WTC11 (cell line): Measurements from ENCODE around the gene NPR3. TPM values are rescaled to one million over a fixed set of nuclear protein-coding genes. Genes with fewer than 3 reads are reported as not detected.

Experiments used
- ATAC-seq: fragments of 200-7000 bp; cut with Tn5 transposase; 2 replicates; pipeline ENCODE4 v1.10.0; 2021; ENCODE audit warnings: mild to moderate bottlenecking, moderate library complexity
- CTCF ChIA-PET: fragments of 300-600 bp; sonication (Branson Sonifier 250); formaldehyde crosslinking; loops from one replicate; lab custom pipeline; 2021; ENCODE audit warnings: antibody characterized with exemption; lab: Charles Lee
- POLR2A ChIA-PET: fragments of 350-600 bp; sonication (Branson Sonifier 250); formaldehyde crosslinking; loops from one replicate; lab custom pipeline; 2021; ENCODE audit warnings: antibody characterized with exemption; lab: Charles Lee
- DNase-seq: peaks from one replicate; pipeline ENCODE4 v3.0.0; 2021; ENCODE audit warnings: low spot score
- H3K27ac Mint-ChIP-seq: 2 replicates; pipeline ENCODE4 v1.8.0; 2021; ENCODE audit warnings: mixed read lengths
- H3K27me3 Mint-ChIP-seq: 2 replicates; pipeline ENCODE4 v1.8.0; 2021; ENCODE audit warnings: low read depth, mild to moderate bottlenecking, moderate library complexity, mixed read lengths
- H3K36me3 Mint-ChIP-seq: 2 replicates; pipeline ENCODE4 v1.8.0; 2021; ENCODE audit warnings: mixed read lengths
- H3K4me1 Mint-ChIP-seq: 2 replicates; pipeline ENCODE4 v1.8.0; 2022; ENCODE audit warnings: mixed read lengths
- H3K4me3 Mint-ChIP-seq: 2 replicates; pipeline ENCODE4 v1.8.0; 2021; ENCODE audit warnings: mild to moderate bottlenecking, moderate library complexity, mixed read lengths
- H3K9me3 Mint-ChIP-seq: 2 replicates; pipeline ENCODE4 v1.8.0; 2021; ENCODE audit warnings: mixed read lengths
- ATF1 ChIP-seq: sonication (generic); formaldehyde crosslinking; IDR thresholded peaks from 2 replicates; pipeline ENCODE4 v1.8.1; 2023; ENCODE audit warnings: mild to moderate bottlenecking, moderate library complexity, missing genetic modification reagents
- FOXK1 ChIP-seq: sonication (generic); formaldehyde crosslinking; IDR thresholded peaks from 2 replicates; pipeline ENCODE4 v1.8.0; 2022; ENCODE audit warnings: mild to moderate bottlenecking, moderate library complexity, missing genetic modification reagents
- FOXP1 ChIP-seq: sonication (generic); formaldehyde crosslinking; IDR thresholded peaks from 2 replicates; pipeline ENCODE4 v1.8.0; 2022; ENCODE audit warnings: missing genetic modification reagents, mild to moderate bottlenecking, moderate library complexity, borderline replicate concordance
- GRHL2 ChIP-seq: fragments of 250-450 bp; sonication (Bioruptor Pico); IDR thresholded peaks from 2 replicates; pipeline ENCODE4 v1.8.0; 2022; ENCODE audit warnings: mild to moderate bottlenecking, moderate library complexity; ENCODE audit not compliant: insufficient replicate concordance, severe bottlenecking
- IRF2 ChIP-seq: sonication (generic); formaldehyde crosslinking; IDR thresholded peaks from 2 replicates; pipeline ENCODE4 v1.8.0; 2022; ENCODE audit warnings: low read depth, missing genetic modification reagents, borderline replicate concordance
- JAZF1 ChIP-seq: fragments of 250-450 bp; sonication (Bioruptor Pico); IDR thresholded peaks from 2 replicates; pipeline ENCODE4 v1.9.0; 2021; ENCODE audit warnings: moderate library complexity, mild to moderate bottlenecking, inconsistent platforms
- JUN ChIP-seq: sonication (generic); formaldehyde crosslinking; IDR thresholded peaks from 2 replicates; pipeline ENCODE4 v1.8.0; 2023; ENCODE audit warnings: mild to moderate bottlenecking, missing genetic modification reagents
- MXD4 ChIP-seq: fragments of 250-450 bp; sonication (Bioruptor Pico); IDR thresholded peaks from 2 replicates; pipeline ENCODE4 v1.8.0; 2021; ENCODE audit warnings: mild to moderate bottlenecking, moderate library complexity, borderline replicate concordance
- NFYB ChIP-seq: sonication (generic); formaldehyde crosslinking; conservative IDR thresholded peaks from 2 replicates; pipeline ENCODE4 v1.8.0; 2022; ENCODE audit warnings: low read depth, missing genetic modification reagents
- NR1H2 ChIP-seq: sonication (generic); formaldehyde crosslinking; IDR thresholded peaks from 2 replicates; pipeline ENCODE4 v1.9.0; 2021; ENCODE audit warnings: mild to moderate bottlenecking, moderate library complexity, missing genetic modification reagents
- NR2C2 ChIP-seq: sonication (generic); formaldehyde crosslinking; IDR thresholded peaks from 2 replicates; pipeline ENCODE4 v1.8.0; 2022; ENCODE audit warnings: mild to moderate bottlenecking, missing genetic modification reagents
- OVOL2 ChIP-seq: fragments of 250-450 bp; sonication (Bioruptor Pico); IDR thresholded peaks from 2 replicates; pipeline ENCODE4 v1.9.0; 2021; ENCODE audit warnings: mild to moderate bottlenecking, borderline replicate concordance
- ZBTB21 ChIP-seq: sonication (generic); formaldehyde crosslinking; IDR thresholded peaks from 2 replicates; pipeline ENCODE4 v1.8.1; 2023; ENCODE audit warnings: mild to moderate bottlenecking, missing genetic modification reagents, borderline replicate concordance
- ZNF232 ChIP-seq: sonication (generic); formaldehyde crosslinking; IDR thresholded peaks from 2 replicates; pipeline ENCODE4 v1.8.0; 2022; ENCODE audit warnings: mild to moderate bottlenecking, missing genetic modification reagents
- ZNF317 ChIP-seq: sonication (generic); formaldehyde crosslinking; IDR thresholded peaks from 2 replicates; pipeline ENCODE4 v1.8.1; 2023; ENCODE audit warnings: low read depth, mild to moderate bottlenecking, moderate library complexity, missing genetic modification reagents, borderline replicate concordance
- ZNF423 ChIP-seq: fragments of 250-450 bp; sonication (Bioruptor Pico); IDR thresholded peaks from 2 replicates; pipeline ENCODE4 v2.1.2; 2022; ENCODE audit warnings: mild to moderate bottlenecking, moderate library complexity
- total RNA-seq: library from RNA; stranded (reverse); gene quantifications from 3 replicates; pipeline ENCODE4 v1.2.3, GENCODE V29; 2021
- TF ChIP-seq, protein P1 (sequence below): sonication (generic); formaldehyde crosslinking; IDR thresholded peaks from 2 replicates; pipeline ENCODE4 v1.8.0; 2022; ENCODE audit warnings: mild to moderate bottlenecking, missing genetic modification reagents
- TF ChIP-seq, protein P2 (sequence below): sonication (generic); formaldehyde crosslinking; IDR thresholded peaks from 2 replicates; pipeline ENCODE4 v1.8.1; 2022; ENCODE audit warnings: missing genetic modification reagents, borderline replicate concordance
- TF ChIP-seq, protein P3 (sequence below): sonication (generic); formaldehyde crosslinking; IDR thresholded peaks from 2 replicates; pipeline ENCODE4 v1.8.1; 2023; ENCODE audit warnings: mild to moderate bottlenecking, missing genetic modification reagents
- TF ChIP-seq, protein P4 (sequence below): fragments of 250-450 bp; sonication (Bioruptor Pico); IDR thresholded peaks from 2 replicates; pipeline ENCODE4 v1.9.0; 2021; ENCODE audit warnings: mild to moderate bottlenecking
- TF ChIP-seq, protein P5 (sequence below): sonication (generic); formaldehyde crosslinking; IDR thresholded peaks from 2 replicates; pipeline ENCODE4 v1.8.1; 2022; ENCODE audit warnings: low read depth, missing genetic modification reagents, borderline replicate concordance
- TF ChIP-seq, protein P6 (sequence below): sonication (generic); formaldehyde crosslinking; IDR thresholded peaks from 2 replicates; pipeline ENCODE4 v1.8.1; 2023; ENCODE audit warnings: mild to moderate bottlenecking, missing genetic modification reagents, moderate library complexity
- TF ChIP-seq, protein P7 (sequence below): sonication (generic); formaldehyde crosslinking; IDR thresholded peaks from 2 replicates; pipeline ENCODE4 v1.8.0; 2023; ENCODE audit warnings: missing genetic modification reagents

Gene NPR3
- total RNA-seq, 1 experiment from 2014 or later = 0.09 TPM

DNA sequence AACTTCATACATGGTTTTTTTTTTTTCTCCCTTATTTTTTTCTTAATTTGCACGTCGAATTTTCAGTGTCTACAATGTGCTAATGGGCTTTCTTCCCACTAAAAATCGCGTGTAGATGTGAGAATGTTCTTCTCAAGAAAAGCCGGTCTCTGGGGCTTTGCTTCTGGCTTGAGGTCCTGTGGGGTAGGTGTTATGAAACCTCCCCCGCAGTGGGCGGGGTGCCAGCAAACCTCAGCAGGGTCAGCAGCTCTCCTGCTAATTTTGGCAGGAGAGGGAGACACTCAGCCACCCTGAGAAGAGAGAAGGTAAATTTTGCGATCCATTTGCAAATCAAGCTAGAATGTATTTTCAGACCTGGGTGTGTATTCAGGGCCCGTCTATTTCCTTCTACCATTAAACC, 59.9 kb downstream of the NPR3 start (continued):
- TF ChIP-seq, protein P1, sequence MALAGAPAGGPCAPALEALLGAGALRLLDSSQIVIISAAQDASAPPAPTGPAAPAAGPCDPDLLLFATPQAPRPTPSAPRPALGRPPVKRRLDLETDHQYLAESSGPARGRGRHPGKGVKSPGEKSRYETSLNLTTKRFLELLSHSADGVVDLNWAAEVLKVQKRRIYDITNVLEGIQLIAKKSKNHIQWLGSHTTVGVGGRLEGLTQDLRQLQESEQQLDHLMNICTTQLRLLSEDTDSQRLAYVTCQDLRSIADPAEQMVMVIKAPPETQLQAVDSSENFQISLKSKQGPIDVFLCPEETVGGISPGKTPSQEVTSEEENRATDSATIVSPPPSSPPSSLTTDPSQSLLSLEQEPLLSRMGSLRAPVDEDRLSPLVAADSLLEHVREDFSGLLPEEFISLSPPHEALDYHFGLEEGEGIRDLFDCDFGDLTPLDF (CRISPR knock-in tag) = no peak
- TF ChIP-seq FOXP1 (CRISPR knock-in tag) = no peak

DNA sequence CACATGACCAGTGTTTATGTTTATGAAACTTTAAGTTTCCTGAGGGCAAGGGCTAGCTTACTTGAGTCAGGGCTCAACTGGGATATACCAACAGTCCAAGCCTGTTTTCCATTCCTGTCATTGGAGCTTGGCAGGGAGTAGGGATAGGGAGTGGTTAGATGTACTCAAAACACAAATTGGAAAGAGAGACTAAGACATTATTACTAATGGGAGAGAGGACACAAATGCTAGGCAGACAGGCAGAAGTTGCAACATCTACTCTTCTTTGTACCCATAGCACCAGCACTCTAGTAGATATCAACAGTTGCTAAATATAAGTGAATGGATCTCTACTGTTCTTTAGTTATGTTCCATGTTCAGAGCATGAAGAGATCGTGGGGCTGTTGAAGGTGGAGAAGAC, 62.8 kb downstream of the NPR3 start:
- Mint-ChIP-seq H3K27ac (no peak overlapping the region), H3K4me3 (no peak overlapping the region), H3K27me3 (peaks cover 8% of the 10 kb centered on the region), H3K9me3 (peaks cover 8% of the 10 kb centered on the region), H3K36me3 (no peaks in the 10 kb centered on the region), H3K4me1 (no peaks in the 10 kb centered on the region)
- CTCF ChIA-PET = no interaction called here
- no peak for ATAC-seq
- no peak for TF ChIP-seq JUN (CRISPR knock-in tag)
- TF ChIP-seq NFYB (CRISPR knock-in tag) = no peak
- TF ChIP-seq, protein P2, sequence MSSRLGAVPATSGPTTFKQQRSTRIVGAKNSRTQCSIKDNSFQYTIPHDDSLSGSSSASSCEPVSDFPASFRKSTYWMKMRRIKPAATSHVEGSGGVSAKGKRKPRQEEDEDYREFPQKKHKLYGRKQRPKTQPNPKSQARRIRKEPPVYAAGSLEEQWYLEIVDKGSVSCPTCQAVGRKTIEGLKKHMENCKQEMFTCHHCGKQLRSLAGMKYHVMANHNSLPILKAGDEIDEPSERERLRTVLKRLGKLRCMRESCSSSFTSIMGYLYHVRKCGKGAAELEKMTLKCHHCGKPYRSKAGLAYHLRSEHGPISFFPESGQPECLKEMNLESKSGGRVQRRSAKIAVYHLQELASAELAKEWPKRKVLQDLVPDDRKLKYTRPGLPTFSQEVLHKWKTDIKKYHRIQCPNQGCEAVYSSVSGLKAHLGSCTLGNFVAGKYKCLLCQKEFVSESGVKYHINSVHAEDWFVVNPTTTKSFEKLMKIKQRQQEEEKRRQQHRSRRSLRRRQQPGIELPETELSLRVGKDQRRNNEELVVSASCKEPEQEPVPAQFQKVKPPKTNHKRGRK (CRISPR knock-in tag) = no peak
- no peak for TF ChIP-seq MXD4 (CRISPR knock-in tag)
- no peak for TF ChIP-seq JAZF1 (CRISPR knock-in tag)
- TF ChIP-seq, protein P3, sequence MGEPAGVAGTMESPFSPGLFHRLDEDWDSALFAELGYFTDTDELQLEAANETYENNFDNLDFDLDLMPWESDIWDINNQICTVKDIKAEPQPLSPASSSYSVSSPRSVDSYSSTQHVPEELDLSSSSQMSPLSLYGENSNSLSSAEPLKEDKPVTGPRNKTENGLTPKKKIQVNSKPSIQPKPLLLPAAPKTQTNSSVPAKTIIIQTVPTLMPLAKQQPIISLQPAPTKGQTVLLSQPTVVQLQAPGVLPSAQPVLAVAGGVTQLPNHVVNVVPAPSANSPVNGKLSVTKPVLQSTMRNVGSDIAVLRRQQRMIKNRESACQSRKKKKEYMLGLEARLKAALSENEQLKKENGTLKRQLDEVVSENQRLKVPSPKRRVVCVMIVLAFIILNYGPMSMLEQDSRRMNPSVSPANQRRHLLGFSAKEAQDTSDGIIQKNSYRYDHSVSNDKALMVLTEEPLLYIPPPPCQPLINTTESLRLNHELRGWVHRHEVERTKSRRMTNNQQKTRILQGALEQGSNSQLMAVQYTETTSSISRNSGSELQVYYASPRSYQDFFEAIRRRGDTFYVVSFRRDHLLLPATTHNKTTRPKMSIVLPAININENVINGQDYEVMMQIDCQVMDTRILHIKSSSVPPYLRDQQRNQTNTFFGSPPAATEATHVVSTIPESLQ = no peak
- TF ChIP-seq FOXK1 (CRISPR knock-in tag) = no peak
- TF ChIP-seq, protein P4, sequence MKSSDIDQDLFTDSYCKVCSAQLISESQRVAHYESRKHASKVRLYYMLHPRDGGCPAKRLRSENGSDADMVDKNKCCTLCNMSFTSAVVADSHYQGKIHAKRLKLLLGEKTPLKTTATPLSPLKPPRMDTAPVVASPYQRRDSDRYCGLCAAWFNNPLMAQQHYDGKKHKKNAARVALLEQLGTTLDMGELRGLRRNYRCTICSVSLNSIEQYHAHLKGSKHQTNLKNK (CRISPR knock-in tag) = no peak
- TF ChIP-seq ZNF423 (CRISPR knock-in tag) = no peak
- TF ChIP-seq OVOL2 (CRISPR knock-in tag) = no peak
- TF ChIP-seq, protein P5, sequence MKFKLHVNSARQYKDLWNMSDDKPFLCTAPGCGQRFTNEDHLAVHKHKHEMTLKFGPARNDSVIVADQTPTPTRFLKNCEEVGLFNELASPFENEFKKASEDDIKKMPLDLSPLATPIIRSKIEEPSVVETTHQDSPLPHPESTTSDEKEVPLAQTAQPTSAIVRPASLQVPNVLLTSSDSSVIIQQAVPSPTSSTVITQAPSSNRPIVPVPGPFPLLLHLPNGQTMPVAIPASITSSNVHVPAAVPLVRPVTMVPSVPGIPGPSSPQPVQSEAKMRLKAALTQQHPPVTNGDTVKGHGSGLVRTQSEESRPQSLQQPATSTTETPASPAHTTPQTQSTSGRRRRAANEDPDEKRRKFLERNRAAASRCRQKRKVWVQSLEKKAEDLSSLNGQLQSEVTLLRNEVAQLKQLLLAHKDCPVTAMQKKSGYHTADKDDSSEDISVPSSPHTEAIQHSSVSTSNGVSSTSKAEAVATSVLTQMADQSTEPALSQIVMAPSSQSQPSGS = no peak
- no peak for TF ChIP-seq ZNF317 (CRISPR knock-in tag)
- POLR2A ChIA-PET = no interaction called here
- DNase-seq = no peak

DNA sequence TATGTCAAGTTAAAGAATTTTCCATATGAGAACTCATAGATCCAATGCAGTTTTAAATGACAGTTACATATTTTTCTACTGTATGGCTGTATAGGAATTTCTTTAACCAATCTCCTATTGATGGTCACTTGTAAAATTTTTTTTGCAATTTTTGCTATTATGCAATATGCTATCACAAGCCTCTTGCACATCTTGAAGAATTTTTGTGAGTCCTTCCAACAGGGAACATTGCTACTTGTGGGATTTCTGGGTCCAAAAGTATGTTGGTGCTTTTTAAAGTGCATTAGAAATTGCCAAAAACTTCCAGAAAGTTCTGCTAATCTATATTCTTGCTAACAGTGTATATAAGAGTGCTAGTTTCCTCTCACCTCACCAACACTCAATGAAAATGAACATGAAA, 65.1 kb downstream of the NPR3 start:
- POLR2A ChIA-PET = no interaction called here
- no peak overlapping the region for H3K4me3 Mint-ChIP-seq
- ATAC-seq = no peak
- TF ChIP-seq NR2C2 (CRISPR knock-in tag) = no peak
- TF ChIP-seq NR1H2 (CRISPR knock-in tag) = no peak
- no peak for TF ChIP-seq ATF1 (CRISPR knock-in tag)
- no peak for TF ChIP-seq ZBTB21 (CRISPR knock-in tag)
- TF ChIP-seq, protein P6, sequence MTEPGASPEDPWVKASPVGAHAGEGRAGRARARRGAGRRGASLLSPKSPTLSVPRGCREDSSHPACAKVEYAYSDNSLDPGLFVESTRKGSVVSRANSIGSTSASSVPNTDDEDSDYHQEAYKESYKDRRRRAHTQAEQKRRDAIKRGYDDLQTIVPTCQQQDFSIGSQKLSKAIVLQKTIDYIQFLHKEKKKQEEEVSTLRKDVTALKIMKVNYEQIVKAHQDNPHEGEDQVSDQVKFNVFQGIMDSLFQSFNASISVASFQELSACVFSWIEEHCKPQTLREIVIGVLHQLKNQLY (CRISPR knock-in tag) = no peak
- TF ChIP-seq ZNF232 (CRISPR knock-in tag) = no peak
- TF ChIP-seq, protein P3 = no peak
- TF ChIP-seq IRF2 (CRISPR knock-in tag) = no peak
- TF ChIP-seq, protein P7, sequence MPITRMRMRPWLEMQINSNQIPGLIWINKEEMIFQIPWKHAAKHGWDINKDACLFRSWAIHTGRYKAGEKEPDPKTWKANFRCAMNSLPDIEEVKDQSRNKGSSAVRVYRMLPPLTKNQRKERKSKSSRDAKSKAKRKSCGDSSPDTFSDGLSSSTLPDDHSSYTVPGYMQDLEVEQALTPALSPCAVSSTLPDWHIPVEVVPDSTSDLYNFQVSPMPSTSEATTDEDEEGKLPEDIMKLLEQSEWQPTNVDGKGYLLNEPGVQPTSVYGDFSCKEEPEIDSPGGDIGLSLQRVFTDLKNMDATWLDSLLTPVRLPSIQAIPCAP = no peak
- TF ChIP-seq GRHL2 = no peak

More for the DNA sequence above, 65.1 kb downstream of the NPR3 start:
- Mint-ChIP-seq H3K27me3 (peaks cover 5% of the 10 kb centered on the region; the same call in 1 of the 2 replicates), H3K9me3 (peaks cover 7% of the 10 kb centered on the region), H3K36me3 (no peaks in the 10 kb centered on the region), H3K4me1 (no peaks in the 10 kb centered on the region), H3K27ac (no peak overlapping the region)
- no peak for DNase-seq
- CTCF ChIA-PET = no interaction called here
